ENCODE results near the gene USP8. TPM values are rescaled to one million over a fixed set of nuclear protein-coding genes. Genes with fewer than 3 reads are reported as not detected.
"Not testable (repeated sequence)": the region's sequence is repeated elsewhere in the genome, so short reads cannot be mapped to it uniquely, and the experiment has no call there.

Gene USP8
- total RNA-seq, 3 donors from 2014 or later (not counting 1 experiment from before 2014, with no cell fraction given), result 81.0 to 87.7 (median 81.4) TPM

DNA sequence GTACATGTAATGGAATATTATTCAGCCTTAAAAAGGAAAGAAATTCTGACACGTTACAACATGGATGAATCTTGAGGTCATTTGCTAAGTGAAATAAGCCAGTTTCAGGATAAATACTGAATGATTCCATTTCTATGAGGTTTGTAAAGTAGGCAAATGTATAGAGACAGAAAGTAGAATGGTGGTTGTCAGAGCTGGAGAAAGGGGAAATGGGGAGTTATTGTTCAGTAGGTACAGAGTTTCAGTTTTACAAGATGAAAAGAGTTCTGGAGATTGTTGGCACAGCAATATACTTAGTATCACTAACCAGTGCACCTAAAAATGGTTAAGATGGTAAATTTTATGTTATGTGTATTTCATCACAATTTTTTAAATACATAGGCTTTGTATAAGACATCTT is 60.6 kb downstream of the USP8 start:
- Mint-ChIP-seq H3K9me3 (no peaks in the 10 kb centered on the region), H3K27me3 (ENCODE audit: low read depth in 2 of 2) (no peaks in the 10 kb centered on the region), H3K27ac (no peak overlapping the region), H3K36me3 (peaks cover 13% of the 10 kb centered on the region), H3K4me3 (no peak overlapping the region), H3K4me1 (peaks cover 13 to 15% of the 10 kb centered on the region in 2 donors)
- WGBS (ENCODE audit: insufficient coverage), result 78% methylated on average over 1 of the region's 1 CpG
- no peak for ATAC-seq
- intact Hi-C loops (cut with micrococcal nuclease), result no loop called here
- Histone ChIP-seq H3K27me3 (ENCODE audit: control insufficient read depth, insufficient read depth, low read length) (no peaks in the 10 kb centered on the region), H3K27ac (ENCODE audit: low read length) (no peak overlapping the region), H3K9me3 (ENCODE audit: control insufficient read depth, insufficient read depth, low read length) (no peaks in the 10 kb centered on the region), H3K4me1 (ENCODE audit: control insufficient read depth, insufficient read depth, low read length) (no peaks in the 10 kb centered on the region), H3K36me3 (ENCODE audit: control insufficient read depth, insufficient read depth, low read length) (peaks cover 61% of the 10 kb centered on the region), H3K4me3 (ENCODE audit: low read length) (no peak overlapping the region)
- DNase-seq, result no peak
- TF ChIP-seq, protein P1, sequence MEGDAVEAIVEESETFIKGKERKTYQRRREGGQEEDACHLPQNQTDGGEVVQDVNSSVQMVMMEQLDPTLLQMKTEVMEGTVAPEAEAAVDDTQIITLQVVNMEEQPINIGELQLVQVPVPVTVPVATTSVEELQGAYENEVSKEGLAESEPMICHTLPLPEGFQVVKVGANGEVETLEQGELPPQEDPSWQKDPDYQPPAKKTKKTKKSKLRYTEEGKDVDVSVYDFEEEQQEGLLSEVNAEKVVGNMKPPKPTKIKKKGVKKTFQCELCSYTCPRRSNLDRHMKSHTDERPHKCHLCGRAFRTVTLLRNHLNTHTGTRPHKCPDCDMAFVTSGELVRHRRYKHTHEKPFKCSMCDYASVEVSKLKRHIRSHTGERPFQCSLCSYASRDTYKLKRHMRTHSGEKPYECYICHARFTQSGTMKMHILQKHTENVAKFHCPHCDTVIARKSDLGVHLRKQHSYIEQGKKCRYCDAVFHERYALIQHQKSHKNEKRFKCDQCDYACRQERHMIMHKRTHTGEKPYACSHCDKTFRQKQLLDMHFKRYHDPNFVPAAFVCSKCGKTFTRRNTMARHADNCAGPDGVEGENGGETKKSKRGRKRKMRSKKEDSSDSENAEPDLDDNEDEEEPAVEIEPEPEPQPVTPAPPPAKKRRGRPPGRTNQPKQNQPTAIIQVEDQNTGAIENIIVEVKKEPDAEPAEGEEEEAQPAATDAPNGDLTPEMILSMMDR (IDR thresholded peaks at IDR 0.05), result no peak

DNA sequence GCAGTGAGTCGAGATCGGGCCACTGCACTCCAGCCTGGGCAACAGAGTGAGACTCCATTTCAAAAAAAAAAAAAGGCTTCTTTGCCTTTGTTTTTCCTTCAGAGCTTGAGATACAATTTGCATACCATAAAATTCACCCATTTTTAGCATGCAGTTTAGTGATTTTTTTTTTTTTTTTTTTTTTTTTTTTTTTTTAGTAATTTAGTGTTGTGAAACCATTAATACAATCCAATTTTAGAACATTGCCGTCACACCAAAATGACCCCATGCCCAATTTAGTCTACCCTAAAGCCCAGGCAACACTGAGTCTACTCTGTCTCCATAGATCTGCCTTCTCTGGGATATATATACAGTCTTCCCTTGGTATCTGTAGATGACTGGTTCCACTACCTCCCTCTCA is 61.2 kb downstream of the USP8 start:
- H3K4me1 ChIP-seq (ENCODE audit: control insufficient read depth, insufficient read depth, low read length), result no peaks in the 10 kb centered on the region
- H3K27ac Mint-ChIP-seq, result no peak overlapping the region
- H3K36me3 ChIP-seq (ENCODE audit: control insufficient read depth, insufficient read depth, low read length), result peaks cover 62% of the 10 kb centered on the region
- TF ChIP-seq, protein P1 (IDR thresholded peaks at IDR 0.05), result no peak
- H3K4me3 Mint-ChIP-seq, result no peak overlapping the region
- no peak overlapping the region for H3K27ac ChIP-seq (ENCODE audit: low read length)
- peaks cover 12 to 15% of the 10 kb centered on the region in 2 donors for H3K4me1 Mint-ChIP-seq
- H3K27me3 ChIP-seq (ENCODE audit: control insufficient read depth, insufficient read depth, low read length), result no peaks in the 10 kb centered on the region
- no peaks in the 10 kb centered on the region for H3K27me3 Mint-ChIP-seq (ENCODE audit: low read depth in 2 of 2)
- WGBS (ENCODE audit: insufficient coverage), result 80% methylated on average over 3 of the region's 3 CpGs
- intact Hi-C loops (cut with micrococcal nuclease), result no loop called here
- ATAC-seq, result no peak
- H3K36me3 Mint-ChIP-seq, result peaks cover 19% of the 10 kb centered on the region
- no peak for DNase-seq
- no peak overlapping the region for H3K4me3 ChIP-seq (ENCODE audit: low read length)
- H3K9me3 Mint-ChIP-seq, result no peaks in the 10 kb centered on the region
- H3K9me3 ChIP-seq (ENCODE audit: control insufficient read depth, insufficient read depth, low read length), result no peaks in the 10 kb centered on the region

GRCh38 chr15:50487287-50487686 is 63.1 kb downstream of the USP8 start:
- H3K4me1 ChIP-seq (ENCODE audit: control insufficient read depth, insufficient read depth, low read length), result no peaks in the 10 kb centered on the region
- H3K27me3 Mint-ChIP-seq (ENCODE audit: low read depth in 2 of 2), result no peaks in the 10 kb centered on the region
- no peak overlapping the region for H3K4me3 Mint-ChIP-seq
- peak overlapping the region; percentile 37 to 80 for H3K27ac Mint-ChIP-seq
- intact Hi-C loops (cut with micrococcal nuclease), result no loop called here
- H3K4me1 Mint-ChIP-seq, result peaks cover 7 to 9% of the 10 kb centered on the region in 2 donors
- no peak overlapping the region for H3K27ac ChIP-seq (ENCODE audit: low read length)
- no peaks in the 10 kb centered on the region for H3K9me3 Mint-ChIP-seq
- H3K36me3 ChIP-seq (ENCODE audit: control insufficient read depth, insufficient read depth, low read length), result peaks cover 64% of the 10 kb centered on the region
- TF ChIP-seq, protein P1 (IDR thresholded peaks at IDR 0.05), result no peak
- peaks cover 21% of the 10 kb centered on the region for H3K36me3 Mint-ChIP-seq
- no peaks in the 10 kb centered on the region for H3K9me3 ChIP-seq (ENCODE audit: control insufficient read depth, insufficient read depth, low read length)
- no peaks in the 10 kb centered on the region for H3K27me3 ChIP-seq (ENCODE audit: control insufficient read depth, insufficient read depth, low read length)
- ATAC-seq, result no peak
- no peak overlapping the region for H3K4me3 ChIP-seq (ENCODE audit: low read length)
- DNase-seq, result no peak

GRCh38 chr15:50493625-50494024 is 69.4 kb downstream of the USP8 start:
- intact Hi-C loops (cut with micrococcal nuclease), result no loop called here
- Histone ChIP-seq H3K9me3 (ENCODE audit: control insufficient read depth, insufficient read depth, low read length) (no peaks in the 10 kb centered on the region), H3K27me3 (ENCODE audit: control insufficient read depth, insufficient read depth, low read length) (no peaks in the 10 kb centered on the region), H3K4me1 (ENCODE audit: control insufficient read depth, insufficient read depth, low read length) (no peaks in the 10 kb centered on the region), H3K4me3 (ENCODE audit: low read length) (no peak overlapping the region), H3K27ac (ENCODE audit: low read length) (no peak overlapping the region), H3K36me3 (ENCODE audit: control insufficient read depth, insufficient read depth, low read length) (peaks cover 88% of the 10 kb centered on the region)
- Mint-ChIP-seq H3K9me3 (no peaks in the 10 kb centered on the region), H3K4me3 (no peak overlapping the region), H3K27ac (no peak overlapping the region), H3K27me3 (ENCODE audit: low read depth in 2 of 2) (no peaks in the 10 kb centered on the region), H3K36me3 (peaks cover 14% of the 10 kb centered on the region), H3K4me1 (no peaks in the 10 kb centered on the region)
- no peak for ATAC-seq
- no peak for DNase-seq
- WGBS (ENCODE audit: insufficient coverage), result 100% methylated on average over 3 of the region's 3 CpGs
- TF ChIP-seq, protein P1 (IDR thresholded peaks at IDR 0.05), result no peak

- ATAC-seq, result not testable (repeated sequence)
Observed at GRCh38 chr15:50494547-50494946, 70.3 kb downstream of the USP8 start.

More at GRCh38 chr15:50494547-50494946, 70.3 kb downstream of the USP8 start:
- intact Hi-C loops (cut with micrococcal nuclease); H3K4me1 ChIP-seq (ENCODE audit: control insufficient read depth, insufficient read depth, low read length); H3K27ac Mint-ChIP-seq; H3K27ac ChIP-seq (ENCODE audit: low read length); H3K4me3 Mint-ChIP-seq; H3K9me3 Mint-ChIP-seq; DNase-seq; H3K27me3 Mint-ChIP-seq (ENCODE audit: low read depth in 2 of 2); H3K27me3 ChIP-seq (ENCODE audit: control insufficient read depth, insufficient read depth, low read length); H3K4me1 Mint-ChIP-seq; H3K4me3 ChIP-seq (ENCODE audit: low read length); H3K9me3 ChIP-seq (ENCODE audit: control insufficient read depth, insufficient read depth, low read length): not testable (repeated sequence)
- H3K36me3 Mint-ChIP-seq, result peaks cover 14% of the 10 kb centered on the region
- H3K36me3 ChIP-seq (ENCODE audit: control insufficient read depth, insufficient read depth, low read length), result peaks cover 90% of the 10 kb centered on the region
- 100% methylated on average over 2 of the region's 2 CpGs for WGBS (ENCODE audit: insufficient coverage)
